GM19395 (cell line): ENCODE results near the gene ITGB5.
A peak's percentile ranks its signal among the peaks of the same experiment; 100 is the strongest.

Experiments used
- ATAC-seq: cut with Tn5 transposase; IDR thresholded peaks from one replicate; pipeline ENCODE4 v1.9.1; 2021; ENCODE audit warnings: mild to moderate bottlenecking, moderate library complexity; ENCODE audit not compliant: unreplicated experiment

Gene ITGB5

DNA sequence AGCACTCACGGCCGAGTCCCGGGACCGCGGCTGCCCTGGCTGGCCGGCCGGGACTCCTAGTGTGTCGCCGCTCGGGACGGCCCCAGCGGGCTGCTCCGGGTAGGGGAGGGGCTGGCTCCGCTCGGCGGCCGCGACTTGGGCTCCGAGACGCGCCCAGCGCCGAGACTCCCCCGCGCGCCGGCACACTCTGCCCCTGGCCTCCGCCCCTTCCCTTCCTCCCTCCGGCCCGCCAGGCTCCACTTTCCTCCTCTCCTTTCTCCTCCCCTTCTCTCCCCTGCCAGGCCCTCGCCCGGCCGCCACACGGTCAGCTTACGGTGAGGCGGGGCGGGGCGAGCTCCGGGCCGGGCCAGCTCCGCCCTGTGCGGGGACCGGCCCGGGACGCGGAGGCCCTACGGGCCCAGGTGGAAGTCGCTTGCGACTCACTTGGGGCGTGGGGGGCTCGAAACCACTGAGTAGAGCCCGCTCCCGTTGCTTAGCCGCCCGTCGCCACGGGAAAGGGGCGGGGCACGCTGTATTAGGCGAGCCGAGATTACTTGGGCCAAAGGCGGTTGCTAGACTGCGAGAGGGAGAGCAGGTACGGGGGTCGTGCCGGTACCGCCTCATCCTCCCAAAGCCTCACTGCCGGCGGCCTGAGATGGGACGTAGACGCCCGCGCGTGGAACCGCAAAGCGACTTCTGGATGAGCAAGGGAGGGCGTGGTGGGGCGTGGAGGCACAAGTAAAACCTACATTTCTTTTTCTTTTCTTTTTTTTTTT is at the start of gene ITGB5:
ITGB5 (minus strand) TSS at position 189 of the 755 bp plus-strand sequence. CDS start 365 bp downstream, outside the sequence.
- ATAC-seq = peak; percentile 59

DNA sequence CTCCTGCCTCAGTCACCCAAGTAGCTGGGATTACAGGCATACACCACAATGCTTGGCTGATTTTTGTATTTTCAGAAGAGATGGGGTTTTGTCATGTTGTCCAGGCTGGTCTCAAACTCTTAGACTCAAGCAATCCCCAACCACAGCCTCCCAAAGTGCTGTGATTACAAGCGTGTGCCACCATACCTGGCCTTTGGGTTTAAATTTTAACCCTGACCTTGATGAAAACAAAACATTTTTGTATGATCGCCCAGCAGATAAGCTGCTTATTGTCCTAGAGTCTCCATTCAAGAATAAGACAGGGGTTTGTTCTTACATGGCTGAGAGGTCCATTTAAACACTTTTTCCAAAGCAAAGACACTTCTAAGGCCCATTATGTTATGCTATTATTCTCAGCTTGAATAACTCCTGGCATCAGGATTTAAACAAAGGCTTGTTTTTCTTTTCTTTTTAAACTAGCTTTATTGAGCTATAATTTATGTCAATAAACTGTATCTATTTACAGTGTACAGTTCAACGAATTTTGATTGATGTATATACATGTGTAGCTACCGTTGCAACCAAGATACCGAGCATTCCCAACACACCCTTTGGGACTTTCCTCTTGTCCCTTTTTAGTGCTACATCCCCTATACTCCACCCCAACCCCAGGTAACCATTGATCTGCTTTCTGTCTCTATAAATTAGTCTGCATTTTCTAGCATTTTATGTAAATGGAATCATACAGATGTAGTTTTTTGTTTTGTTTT is 48.8 kb upstream of the ITGB5 start:
- ATAC-seq = no peak

DNA sequence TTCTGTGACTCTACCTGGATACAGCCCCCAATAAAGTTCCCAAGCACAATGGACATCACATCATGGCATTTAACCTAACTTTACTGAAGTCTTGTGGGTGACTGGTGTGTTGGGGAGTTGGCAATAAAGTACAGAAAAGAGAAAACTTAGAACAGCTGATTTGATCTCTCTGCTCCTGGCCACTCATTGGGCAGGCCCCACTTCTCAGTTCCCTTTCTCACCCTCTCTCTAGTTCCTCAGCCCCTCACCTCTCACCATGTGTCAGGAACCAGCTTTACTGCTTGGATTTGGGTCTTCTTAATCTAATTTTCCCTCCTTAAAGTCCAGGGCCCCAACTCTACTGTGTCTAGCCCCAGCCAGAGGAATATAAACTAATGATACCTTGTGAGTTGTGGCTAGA is 48.1 kb upstream of the ITGB5 start:
- ATAC-seq = peak; percentile 66

- no peak for ATAC-seq
Observed at GRCh38 chr3:124934577-124934976, 47.4 kb upstream of the ITGB5 start, which contains the start of gene MUC13. TSS of gene MUC13 (minus strand) at chr3:124934751. CDS start at chr3:124934712, 39 bp downstream.

DNA sequence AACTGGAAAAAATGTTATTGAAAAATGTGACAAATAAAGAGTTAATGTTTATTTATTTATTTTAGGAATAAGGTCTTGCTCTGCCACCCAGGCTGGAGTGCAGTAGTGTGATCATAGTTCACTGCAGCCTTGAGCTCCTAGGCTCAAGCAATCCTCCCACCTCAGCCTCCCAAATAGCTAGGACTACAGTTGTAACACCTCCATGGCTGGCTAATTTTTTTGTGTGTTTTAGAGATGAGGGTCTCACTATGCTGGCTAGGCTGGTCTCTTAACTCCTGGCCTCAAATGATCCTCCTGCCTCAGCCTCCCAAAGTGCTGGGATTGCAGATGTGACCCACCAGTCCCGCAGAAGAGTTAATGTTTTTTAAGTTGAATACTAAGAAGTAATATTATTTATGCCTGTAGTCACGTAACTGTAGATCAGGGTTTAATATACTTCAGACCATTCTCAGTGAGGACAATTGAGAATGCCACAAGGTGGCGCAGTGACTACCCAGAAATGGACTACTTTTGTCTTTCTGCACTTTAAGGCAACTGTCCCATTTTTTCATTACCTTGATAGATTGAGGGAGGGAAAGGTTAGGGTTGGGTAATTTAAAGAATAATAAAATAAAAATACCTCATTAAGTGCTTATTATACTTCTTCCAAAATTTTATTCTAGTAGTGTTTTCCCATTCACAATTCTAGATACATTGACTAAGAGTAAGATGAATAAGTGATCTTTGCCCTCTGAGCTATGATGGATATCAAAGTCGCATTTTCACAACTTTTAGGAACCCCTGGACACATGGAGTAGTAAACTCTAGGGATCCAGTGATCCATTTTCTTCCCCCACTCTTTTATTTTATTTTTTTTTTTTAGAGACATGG is 41.4 kb upstream of the ITGB5 start:
- ATAC-seq = no peak

GRCh38 chr3:124927574-124928045 is 40.4 kb upstream of the ITGB5 start:
- peak; percentile 87 for ATAC-seq

- no peak for ATAC-seq
Observed at GRCh38 chr3:124926426-124927101, 39.4 kb upstream of the ITGB5 start.

DNA sequence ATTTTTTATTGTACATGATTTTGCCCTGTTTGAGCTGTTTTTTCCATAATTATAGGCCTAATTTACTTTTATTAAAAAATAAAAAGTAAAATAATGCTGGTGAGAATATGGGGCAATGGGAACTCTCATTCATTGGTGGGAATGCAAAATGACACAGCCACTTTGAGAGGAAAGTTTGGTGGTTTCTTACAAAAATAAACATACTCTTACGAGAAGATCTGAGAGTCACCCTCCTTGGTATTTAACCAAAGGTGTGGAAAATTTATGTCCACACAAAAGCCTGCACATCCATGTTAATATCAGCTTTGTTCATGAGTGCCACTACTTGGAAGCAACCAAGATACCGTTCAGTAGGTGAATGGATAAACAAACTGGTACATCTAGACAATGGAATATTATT is 37.6 kb upstream of the ITGB5 start:
- no peak for ATAC-seq

GRCh38 chr3:124923833-124924232 is 36.7 kb upstream of the ITGB5 start:
- no peak for ATAC-seq

DNA sequence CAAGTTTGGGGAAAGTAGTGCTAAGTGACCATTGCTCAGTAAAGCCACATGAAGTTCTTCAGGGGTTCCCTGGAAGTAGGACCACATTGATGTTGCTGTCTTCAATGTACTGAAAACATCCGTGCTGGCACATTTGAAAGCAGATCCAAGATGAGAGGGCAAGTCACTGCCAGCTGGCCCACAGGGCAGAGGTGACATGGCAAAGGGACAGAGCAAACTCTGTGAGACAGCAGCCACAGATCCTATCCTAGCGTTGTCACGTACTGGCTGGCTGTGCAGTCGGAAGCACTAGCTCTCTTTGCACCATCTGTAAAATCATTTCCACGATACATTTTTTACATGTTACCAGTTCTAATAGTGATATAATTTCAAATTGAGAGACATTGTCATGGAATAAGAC is 33.6 kb upstream of the ITGB5 start:
- no peak for ATAC-seq

DNA sequence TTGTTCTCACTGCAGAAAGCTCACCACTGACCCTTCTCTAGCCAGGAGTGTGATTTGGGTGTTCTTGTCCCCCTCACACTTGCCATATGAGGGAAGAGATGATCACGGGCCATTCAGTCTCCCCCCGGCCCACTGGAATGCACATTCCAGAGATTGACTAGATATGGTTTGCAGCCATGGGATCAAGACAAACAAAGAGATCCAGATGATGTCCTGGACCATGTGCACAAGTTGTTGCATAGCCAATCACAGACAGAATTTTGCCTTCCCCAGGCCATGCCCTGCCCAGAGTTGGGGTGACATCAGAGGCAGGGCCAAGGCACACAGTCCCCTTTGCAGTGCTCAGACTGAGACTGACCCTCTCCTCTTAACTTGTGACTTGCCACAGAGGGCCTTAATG is 32.6 kb upstream of the ITGB5 start:
- ATAC-seq = no peak

DNA sequence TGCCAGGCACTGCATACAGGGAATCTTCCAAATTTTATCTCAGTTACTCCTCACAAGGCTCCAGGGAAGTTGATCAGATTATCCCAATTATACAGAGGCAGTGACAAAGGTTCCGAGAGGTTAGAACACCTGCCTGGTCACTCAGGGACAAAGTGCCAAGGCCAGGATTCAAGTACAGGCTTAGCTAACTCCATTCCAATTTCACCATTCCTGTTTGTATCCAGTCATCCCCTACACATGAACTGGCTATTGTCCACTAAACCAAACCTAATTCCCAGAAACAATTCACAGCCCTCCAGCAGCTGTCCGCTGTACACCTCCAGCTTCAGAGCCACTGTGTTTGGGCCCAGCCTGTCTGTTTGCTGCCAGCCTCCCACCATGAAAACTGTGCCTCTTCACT is 31.4 kb upstream of the ITGB5 start:
- no peak for ATAC-seq

DNA sequence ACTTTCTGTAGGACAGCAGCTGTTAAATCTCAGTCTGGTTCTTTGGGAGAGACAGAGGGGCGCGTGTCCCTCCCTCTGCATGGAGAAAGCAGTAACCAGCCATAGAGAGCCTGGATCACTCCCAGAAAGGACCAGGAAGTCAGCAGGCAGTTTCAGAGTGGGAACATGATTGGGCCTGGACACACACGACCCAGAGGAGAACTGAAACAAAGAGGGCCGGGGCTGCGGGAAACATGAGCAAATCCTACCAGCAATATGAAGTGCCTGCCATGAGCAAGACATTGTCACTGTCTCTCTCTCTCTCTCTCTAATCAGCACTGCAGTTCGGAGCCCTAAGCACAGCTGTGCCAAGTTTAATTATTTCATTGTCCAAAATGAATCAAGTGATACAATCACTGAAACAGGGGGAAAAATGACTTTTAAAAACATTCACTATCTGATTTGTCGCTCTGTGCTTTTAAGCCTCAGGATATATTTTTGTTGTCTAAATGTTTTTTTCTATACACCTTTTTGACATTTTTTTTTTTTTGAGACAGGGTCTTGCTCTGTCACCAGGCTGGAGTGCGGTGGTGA is 29.8 kb upstream of the ITGB5 start:
- ATAC-seq = no peak

DNA sequence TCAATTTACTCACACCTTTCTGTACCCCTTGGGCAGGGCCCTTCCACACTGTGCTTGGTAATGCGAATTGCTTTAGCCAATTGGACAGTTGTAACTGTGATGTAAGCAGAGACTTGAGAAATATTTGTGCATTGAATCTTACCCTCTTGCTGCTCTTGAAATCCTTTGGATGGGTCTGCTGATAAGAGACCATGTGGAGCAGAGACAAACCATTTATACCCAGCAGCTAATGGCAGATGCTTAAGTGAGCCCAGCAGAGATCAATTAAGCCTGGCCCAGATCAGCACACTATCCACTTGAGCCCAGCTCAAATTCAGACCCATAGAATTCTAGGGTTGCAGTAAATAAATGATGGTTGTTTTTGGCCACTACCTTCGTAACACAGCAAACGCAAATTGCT is 28.1 kb upstream of the ITGB5 start:
- ATAC-seq = no peak

- ATAC-seq = no peak
Observed at GRCh38 chr3:124907957-124908356, 20.8 kb upstream of the ITGB5 start.

DNA sequence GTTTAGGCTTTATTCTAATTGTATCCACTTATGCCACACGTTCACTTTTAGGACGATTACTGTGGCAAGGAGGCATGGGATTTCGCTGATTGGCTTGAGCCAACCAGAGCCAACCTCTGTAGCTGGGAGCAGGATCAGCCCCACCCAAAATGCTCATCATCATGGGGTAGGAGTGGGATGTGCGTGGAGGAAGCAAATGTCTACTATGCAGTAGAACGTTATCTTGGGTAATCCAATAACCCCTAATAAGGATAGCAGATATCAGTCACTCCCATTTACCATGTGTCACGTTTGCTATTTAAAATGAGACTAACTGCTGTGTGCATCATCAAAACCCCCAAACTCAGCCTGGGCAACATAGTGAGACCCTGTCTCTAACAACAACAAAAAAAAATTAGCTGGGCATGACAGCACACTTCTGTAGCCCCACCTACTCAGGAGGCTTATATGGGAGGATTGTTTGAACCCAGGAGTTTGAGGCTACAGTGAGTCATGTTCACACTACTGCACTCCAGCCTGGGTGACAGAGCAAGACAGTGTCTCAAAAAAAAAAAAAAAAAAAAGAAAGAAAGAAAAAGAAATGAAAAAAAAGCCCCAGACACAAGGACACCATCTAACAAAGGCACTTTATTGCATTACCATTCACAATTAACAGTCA is 17.8 kb upstream of the ITGB5 start:
- no peak for ATAC-seq

DNA sequence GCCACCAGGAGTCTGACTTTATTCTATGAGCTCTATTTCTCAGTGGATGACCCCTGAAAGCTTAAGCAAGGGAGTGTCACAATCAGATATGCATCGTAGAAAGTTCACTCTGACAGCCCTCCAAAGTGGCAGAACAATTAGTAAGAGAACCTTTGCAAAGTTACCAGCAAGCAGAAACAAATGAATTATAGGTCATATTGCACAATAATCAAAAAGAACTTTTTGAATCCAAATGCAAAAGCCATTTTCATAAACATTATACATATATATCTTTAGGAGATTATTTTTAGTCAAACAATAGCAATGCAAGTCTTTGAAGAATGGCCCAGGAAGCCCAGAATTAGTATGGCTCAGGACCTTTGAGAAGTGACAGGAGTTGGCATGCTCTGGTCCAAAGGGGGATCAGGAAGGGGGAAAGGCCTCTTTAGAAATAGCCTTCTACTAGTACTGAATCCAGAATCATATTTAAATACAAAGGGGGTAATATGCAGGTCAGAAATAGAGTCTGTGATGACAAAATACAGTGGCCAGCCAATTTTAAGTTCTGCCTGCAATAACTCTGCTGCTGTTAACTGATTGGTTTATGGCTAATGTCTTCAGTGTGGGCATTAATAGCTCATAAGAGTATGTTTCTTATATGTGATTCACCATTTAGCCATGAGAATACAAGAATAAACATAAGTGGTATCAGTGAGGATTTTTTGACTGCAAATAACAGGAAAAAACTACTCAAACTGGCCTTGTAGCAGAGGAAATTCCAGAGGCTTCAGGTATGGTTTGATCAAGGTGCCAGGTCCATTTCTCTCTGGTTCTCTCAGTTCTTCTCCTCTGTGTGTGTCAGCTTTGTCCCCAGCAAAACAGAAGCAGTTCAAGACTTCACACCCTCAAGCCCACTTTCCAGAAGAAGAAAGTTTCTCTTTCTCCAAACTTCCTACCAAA is 17.0 kb upstream of the ITGB5 start:
- no peak for ATAC-seq

DNA sequence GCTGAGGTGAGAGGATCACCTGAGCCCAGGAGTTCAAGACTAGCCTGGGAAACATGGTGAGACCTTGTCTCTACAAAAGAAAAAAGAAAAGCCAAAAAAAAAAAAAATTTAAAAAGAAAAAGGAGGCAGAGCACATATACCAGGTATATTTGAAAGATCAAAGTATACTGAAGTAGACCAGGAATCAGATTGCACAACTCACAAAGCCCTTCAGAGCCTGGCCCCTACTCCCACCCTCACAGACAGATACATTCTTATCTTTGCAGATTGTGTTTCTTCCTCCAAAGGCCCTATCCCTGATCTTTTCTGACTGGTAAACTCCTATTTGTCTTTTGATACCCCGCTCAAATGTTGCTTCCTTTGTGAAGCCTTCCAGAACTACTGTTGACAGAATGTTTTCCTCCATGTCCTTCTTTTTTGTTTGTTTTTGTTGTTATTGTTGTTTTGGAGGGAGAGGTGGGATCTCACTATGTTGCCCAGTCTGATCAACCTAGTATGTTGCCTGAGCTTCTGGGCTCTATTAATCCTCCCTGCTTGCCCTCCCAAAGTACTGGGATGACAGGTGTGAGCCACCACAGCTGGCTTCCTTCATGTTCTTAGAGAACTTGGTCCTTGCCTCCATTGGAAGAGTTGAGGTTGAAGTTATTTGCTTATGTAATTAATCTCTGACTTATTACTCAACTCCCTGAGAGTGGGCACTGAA is 9.8 kb upstream of the ITGB5 start:
- no peak for ATAC-seq
